Heart left ventricle (tissue), 13 donors: ENCODE results near the gene OR1D2.
"Not testable (repeated sequence)": the region's sequence is repeated elsewhere in the genome, so short reads cannot be mapped to it uniquely, and the experiment has no call there.

Experiments
- POLR2A ChIP-seq, 2 donors: fragments of 450-650 bp; IDR thresholded peaks; one replicate each; pipeline ENCODE4 v1.6.1; 2017; ENCODE audit warnings: antibody characterized with exemption in 2 of 2, mild to moderate bottlenecking in 2 of 2, moderate library complexity in 2 of 2
- TF ChIP-seq, protein P1 (sequence below), 12 donors: fragments of 200-600 bp; sonication (generic) in 4 of 12; IDR thresholded peaks; one replicate each; pipeline versions ENCODE4 v1.5.0 to v1.8.0; 2018 to 2022; ENCODE audit warnings: antibody characterized with exemption in 12 of 12, mild to moderate bottlenecking in 5 of 12
- donor health status: ischemic (EF 13 %, LVEDD 7.1; RV severe dilation, severe dysfunction).
- donor health status: DM: no; HTN: yes; CAD: no.
- donor health status: DM: no; HTN: no; CAD: no.
- donor health status: ischemic (EF 25% LVEDD 6.9; RV normal size, moderate dysfunction).
- donor health status: ischemic (EF 25% LVEDD 5.7; RV mildly dilated, moderate dysfunction).
- donor health status: ischemic (EF 35%, LVEDD 5.7; RV mildly dilated, moderate dysfunction).
- donor health status: nonischemic (EF 11% LVEDD 7.7; RV severe dilation, severe dysfunction).
- donor health status: DM: yes; HTN: yes; CAD: no.
- donor health status: PGD.
- donor health status: ischemic (EF 29% LVEDD 5.4; RV normal size, mild dysfunction).
- donor health status: nonischemic (EF 23%, LVEDD 6.1; RV moderate dilation, normal function).

DNA sequence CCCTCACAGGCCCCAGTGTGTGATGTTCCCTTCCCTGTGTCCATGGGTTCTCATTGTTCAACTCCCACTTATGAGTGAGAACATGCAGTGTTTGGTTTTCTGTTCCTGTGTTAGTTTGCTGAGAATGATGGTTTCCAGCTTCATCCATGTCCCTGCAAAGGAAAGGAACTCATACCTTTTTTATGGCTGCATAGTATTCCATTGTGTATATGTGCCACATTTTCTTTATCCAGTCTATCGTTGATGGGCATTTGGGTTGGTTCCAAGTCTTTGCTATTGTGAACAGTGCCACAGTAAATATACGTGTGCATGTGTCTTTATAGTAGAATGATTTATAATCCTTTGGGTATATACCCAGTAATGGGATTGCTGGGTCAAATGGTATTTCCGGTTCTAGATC is 33.3 kb upstream of the OR1D2 start:
- TF ChIP-seq POLR2A (IDR thresholded peaks at IDR 0.05) = not testable (repeated sequence)
- TF ChIP-seq, protein P1, sequence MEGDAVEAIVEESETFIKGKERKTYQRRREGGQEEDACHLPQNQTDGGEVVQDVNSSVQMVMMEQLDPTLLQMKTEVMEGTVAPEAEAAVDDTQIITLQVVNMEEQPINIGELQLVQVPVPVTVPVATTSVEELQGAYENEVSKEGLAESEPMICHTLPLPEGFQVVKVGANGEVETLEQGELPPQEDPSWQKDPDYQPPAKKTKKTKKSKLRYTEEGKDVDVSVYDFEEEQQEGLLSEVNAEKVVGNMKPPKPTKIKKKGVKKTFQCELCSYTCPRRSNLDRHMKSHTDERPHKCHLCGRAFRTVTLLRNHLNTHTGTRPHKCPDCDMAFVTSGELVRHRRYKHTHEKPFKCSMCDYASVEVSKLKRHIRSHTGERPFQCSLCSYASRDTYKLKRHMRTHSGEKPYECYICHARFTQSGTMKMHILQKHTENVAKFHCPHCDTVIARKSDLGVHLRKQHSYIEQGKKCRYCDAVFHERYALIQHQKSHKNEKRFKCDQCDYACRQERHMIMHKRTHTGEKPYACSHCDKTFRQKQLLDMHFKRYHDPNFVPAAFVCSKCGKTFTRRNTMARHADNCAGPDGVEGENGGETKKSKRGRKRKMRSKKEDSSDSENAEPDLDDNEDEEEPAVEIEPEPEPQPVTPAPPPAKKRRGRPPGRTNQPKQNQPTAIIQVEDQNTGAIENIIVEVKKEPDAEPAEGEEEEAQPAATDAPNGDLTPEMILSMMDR (IDR thresholded peaks at IDR 0.05) = not testable (repeated sequence)
